ENCODE data around the gene PLIN1.
A peak's percentile ranks its signal among the peaks of the same experiment; 100 is the strongest.

GRCh38 chr15:89630260-89630659, 48.9 kb downstream of the PLIN1 start:
- TF ChIP-seq EZH2phosphoT487 (IDR thresholded peaks at IDR 0.05; ENCODE audit: unreplicated experiment) = no peak
- TF ChIP-seq CTCF (conservative IDR thresholded peaks at IDR 0.05; ENCODE audit: low read depth in 2 of 2) = no peak
- no peak for TF ChIP-seq EZH2 (IDR thresholded peaks at IDR 0.05; ENCODE audit: low read depth, unreplicated experiment)
- TF ChIP-seq POLR2AphosphoS5 (IDR thresholded peaks at IDR 0.05; ENCODE audit: low read depth) = peak; percentile 16
- no peak for TF ChIP-seq NANOG (IDR thresholded peaks at IDR 0.05; ENCODE audit: borderline replicate concordance)
- TF ChIP-seq, protein P1, sequence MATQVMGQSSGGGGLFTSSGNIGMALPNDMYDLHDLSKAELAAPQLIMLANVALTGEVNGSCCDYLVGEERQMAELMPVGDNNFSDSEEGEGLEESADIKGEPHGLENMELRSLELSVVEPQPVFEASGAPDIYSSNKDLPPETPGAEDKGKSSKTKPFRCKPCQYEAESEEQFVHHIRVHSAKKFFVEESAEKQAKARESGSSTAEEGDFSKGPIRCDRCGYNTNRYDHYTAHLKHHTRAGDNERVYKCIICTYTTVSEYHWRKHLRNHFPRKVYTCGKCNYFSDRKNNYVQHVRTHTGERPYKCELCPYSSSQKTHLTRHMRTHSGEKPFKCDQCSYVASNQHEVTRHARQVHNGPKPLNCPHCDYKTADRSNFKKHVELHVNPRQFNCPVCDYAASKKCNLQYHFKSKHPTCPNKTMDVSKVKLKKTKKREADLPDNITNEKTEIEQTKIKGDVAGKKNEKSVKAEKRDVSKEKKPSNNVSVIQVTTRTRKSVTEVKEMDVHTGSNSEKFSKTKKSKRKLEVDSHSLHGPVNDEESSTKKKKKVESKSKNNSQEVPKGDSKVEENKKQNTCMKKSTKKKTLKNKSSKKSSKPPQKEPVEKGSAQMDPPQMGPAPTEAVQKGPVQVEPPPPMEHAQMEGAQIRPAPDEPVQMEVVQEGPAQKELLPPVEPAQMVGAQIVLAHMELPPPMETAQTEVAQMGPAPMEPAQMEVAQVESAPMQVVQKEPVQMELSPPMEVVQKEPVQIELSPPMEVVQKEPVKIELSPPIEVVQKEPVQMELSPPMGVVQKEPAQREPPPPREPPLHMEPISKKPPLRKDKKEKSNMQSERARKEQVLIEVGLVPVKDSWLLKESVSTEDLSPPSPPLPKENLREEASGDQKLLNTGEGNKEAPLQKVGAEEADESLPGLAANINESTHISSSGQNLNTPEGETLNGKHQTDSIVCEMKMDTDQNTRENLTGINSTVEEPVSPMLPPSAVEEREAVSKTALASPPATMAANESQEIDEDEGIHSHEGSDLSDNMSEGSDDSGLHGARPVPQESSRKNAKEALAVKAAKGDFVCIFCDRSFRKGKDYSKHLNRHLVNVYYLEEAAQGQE (IDR thresholded peaks at IDR 0.05; ENCODE audit: unreplicated experiment) = no peak
- no peak for TF ChIP-seq CREB1 (CRISPR knock-in tag; IDR thresholded peaks at IDR 0.05; ENCODE audit: low read depth)
- TF ChIP-seq JUNB (IDR thresholded peaks at IDR 0.05; ENCODE audit: unreplicated experiment) = no peak
- no peak for TF ChIP-seq ZNF462 (CRISPR knock-in tag; IDR thresholded peaks at IDR 0.05)
- TF ChIP-seq STAT1 (IDR thresholded peaks at IDR 0.05; ENCODE audit: unreplicated experiment) = no peak
- no peak for TF ChIP-seq ZNF331 (CRISPR knock-in tag; IDR thresholded peaks at IDR 0.05; ENCODE audit: low read depth)
- TF ChIP-seq ZNF114 (CRISPR knock-in tag; IDR thresholded peaks at IDR 0.05) = no peak
- no peak for TF ChIP-seq ETS1 (IDR thresholded peaks at IDR 0.05)

Measured in GM23338 (cell line).